IPS DF 4.7 (cell line): ENCODE results near the gene L3HYPDH.
"Not testable (repeated sequence)": the region's sequence is repeated elsewhere in the genome, so short reads cannot be mapped to it uniquely, and the experiment has no call there.

Experiments
- DNase-seq: peaks from one replicate; pipeline ENCODE4 v3.0.0-alpha.2; 2013; ENCODE audit warnings: low spot score; ENCODE audit errors: extremely low read depth

The L3HYPDH gene

DNA sequence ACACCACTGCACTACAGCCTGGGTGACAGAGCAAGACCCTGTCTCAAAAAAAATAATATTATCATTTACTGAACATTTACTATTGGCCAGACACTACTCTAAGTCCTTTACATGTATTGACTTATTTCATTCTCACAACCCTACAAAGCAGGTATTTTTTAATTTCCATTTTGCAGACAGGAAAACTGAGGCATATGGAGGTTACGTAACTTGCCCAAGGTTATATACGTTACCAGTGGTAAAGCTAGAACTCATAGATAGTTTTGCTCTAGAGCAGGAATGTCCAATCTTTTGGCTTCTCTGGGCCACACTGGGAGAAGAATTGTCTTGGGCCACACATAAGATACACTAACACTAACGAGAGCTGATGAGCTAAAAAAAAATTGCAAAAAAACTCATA, 5.7 kb downstream of the L3HYPDH start:
- no peak for DNase-seq

DNA sequence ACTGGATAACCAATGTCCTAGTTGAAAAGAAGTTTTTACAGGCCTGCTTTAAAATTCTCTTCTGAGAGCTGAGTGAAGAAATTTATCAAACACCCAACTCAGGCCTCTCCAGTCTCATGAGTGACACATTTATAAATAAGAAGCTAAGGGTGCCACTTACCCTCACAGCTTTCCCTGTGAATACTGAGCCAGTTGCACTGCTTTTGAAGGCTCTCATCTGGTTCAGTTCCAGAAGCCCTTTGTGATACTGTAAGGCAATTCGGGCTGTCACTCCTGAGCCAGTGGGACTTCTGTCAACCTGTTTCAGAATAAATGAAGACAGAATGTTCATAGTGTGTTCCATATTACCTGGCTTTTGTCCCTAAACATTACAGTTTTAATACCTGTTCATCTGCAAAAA, 8.5 kb downstream of the L3HYPDH start:
- no peak for DNase-seq

DNA sequence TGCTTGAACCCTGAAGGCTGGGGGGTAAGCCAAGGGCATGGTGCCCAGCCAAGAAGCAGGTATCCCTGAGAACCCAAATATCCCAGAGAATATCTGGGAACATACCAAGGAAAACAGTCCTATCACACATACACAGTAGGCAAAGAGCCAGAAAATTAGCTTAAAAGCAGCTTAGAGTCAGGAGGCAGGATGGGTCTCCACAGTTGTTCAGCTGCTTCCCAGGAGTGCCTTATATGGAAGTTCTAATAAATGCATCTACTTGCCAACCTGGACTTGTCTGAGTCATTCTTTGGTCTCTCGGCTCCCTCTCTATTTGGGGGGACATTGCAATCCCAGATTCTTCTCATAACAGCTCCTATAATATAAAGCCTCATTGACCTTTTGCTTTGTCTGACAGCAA, 10.0 kb downstream of the L3HYPDH start:
- no peak for DNase-seq

DNA sequence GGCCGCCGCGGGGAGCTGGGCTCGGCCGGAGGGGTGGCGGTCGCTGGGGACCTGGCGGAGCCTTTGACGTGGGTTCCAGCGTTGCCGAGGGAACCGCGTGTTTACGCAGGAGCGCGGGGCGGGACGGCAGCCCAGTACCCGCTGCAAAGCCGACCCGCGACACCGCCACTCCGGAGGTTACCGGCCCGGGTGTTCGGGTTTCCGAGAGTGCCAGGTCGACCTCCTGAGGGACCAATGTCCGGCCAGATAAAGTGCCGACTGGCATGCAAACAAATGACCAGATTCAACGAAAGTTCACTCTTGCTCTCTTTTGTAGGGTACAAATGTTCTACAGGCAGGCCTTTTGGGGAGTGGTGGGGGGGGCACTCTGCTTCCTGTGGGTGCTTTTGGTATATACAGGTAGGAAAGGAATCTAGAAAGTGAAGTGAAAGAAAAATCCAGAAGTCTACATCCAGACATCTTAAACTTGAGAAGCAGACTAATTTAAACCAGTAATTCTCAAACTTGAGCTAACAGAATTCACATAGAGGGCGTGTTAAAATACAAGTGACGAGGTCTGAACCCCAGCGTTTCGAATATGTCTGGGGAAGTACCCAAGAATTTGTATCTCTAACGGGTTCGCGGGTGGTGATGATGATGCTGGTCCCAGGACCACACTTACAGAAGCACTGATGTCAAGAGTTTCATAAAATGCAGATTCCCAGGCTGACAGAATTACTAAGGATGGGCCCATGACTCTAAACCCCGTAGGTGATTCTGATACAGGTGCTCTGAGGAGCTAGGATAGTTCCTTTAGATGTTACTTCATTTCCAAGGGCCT, 18.7 kb downstream of the L3HYPDH start, which contains the start of gene GPR135:
Gene GPR135, minus strand, starts transcription at position 65 of the 820 bp plus-strand sequence. CDS start 154 bp downstream, outside the sequence.
- DNase-seq, result no peak

DNA sequence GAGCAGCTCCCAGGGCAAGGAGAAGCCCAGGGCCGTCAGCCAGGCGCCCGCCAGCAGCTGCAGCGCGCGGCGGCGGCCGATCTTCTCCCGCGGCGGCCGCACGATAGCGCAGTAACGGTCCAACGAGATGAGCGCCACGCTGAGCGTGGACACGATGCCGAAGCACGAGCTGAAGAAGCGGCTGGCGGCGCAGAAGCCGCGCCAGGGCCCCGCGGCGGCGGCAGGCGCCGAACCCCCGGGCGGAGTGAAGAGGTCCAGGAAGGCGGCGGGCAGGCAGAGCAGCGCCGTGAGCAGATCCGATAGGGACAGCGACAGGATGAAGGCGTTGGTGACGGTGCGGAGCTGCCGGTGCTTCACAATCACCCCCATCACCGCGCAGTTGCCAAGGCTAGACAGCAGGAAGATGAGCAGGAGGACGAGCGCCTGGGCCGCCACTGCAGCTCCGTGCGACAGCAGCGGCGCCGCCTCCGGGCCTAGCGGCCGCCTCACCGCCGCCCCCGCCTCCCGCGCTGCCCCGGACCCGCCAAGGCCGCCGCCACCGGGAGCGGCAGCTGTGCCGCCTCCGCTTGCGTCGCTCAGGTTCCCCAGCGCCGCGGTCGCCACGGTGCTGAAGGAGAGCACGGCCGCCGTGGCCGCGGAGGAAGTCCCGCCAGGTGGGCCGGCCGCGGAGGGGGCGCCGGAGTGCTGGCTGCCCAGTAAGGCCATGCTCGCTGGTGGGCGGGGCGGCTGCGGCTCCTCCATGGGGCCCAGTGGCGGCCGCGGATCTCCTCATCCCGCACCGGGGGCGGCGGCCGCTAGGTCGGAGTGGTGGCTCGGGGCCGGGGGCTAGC, 19.5 kb downstream of the L3HYPDH start:
- no peak for DNase-seq

DNA sequence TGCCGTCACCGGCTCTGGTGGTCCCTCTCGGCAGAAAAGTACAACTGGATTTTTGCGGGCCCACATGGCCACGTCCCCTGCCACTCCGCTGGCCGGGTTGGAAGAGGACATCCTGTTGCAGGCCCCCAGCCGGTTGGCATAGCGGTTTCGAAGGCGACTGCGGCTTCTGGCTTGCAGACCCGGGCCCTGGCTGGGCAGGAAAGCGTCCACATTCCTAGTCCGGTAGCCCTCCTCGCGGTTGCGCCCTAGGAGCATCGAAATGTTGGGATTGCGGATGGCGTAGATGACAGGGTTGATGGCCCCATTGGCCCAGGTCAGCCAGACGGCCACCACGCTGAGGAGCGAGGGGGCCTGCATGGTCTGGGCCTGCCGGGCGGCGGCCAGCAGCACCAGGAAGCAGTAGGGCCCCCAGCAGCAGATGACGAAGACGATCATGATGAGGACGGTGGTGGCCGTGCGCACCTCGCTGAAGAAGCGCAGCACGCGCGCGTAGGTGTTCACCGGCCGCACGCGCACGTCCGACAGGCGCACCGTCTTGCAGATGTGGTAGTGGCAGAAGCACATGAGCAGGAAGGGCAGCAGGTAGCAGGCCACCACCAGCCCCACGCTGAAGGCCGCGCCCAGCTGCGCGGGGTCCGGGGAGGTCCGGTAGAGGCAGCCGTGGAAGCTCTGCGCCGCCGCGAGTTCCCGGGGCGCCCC, 20.3 kb downstream of the L3HYPDH start:
- DNase-seq, result no peak

DNA sequence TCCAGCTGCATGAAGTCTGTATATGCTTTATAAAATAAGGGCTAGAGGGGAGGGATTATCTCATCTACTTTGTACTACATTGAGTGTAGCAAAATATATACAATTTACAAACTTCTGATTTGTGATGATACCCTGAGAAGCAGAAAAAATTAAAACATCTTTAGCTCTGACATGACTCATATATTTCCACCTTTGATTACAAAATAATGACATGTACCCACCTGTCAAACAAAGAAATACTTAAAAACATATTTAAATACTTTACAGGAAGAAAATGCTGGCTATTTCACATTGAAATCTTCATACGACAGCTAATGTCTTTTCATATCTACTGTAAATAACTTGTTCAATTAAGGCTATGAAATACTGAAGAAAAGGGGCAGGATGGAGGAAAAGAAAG, 22.3 kb downstream of the L3HYPDH start:
- DNase-seq, result no peak

DNA sequence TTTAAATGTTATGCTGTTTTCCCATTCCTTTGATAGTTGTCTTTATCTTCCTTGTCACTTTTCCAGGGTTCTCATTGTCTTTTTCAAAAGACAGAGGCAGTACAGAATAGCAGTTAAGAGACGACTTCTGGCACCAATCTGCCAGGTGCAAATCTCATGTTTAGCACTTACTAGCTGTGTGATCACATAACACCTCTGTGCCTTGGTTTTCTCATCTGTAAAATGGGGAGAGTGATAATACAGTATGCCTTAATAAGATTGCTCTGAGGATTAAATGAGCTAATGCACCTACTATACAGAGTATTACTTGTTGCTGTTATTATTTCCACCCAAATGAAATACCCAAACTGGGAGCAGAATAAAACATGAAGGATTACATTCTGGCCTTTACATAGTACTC, 23.8 kb downstream of the L3HYPDH start:
- no peak for DNase-seq

DNA sequence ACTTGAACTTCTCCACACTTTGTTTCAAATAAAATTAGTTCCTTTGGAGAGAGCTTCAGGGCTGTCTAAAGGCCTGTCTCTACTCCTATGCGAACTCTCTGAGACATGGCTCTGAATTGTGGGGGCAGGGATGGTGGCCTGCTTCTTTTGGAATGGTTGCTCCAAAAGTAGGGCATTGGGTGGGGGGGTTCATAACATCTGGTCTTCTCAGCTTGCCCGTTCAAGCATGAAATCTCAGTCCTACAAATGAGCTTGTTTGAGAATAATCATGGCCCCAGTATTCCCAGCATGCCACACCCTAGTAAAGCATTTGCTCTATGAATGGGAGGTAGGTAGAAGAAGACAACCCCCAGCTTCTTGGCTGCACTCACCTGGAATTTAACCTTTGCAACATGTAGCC, 25.7 kb downstream of the L3HYPDH start:
- DNase-seq, result no peak

DNA sequence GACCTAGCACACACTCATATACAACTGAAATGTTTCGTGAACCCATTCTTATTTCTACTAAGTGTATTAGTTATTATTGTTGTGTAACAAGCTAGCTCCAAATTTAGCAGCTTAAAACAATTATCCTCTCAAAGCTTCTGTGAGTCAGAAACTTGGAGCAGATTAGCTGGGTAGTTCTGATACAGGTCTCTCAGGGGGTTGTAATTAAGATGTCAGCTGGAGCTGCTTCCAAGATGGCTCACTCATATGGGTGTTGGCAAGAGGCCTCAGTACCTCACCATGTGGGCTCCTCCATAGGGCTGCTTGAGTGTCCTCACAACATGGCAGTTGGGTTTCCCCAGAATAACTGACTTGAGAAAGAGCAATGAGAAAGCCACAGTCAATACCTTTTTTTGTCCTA, 28.8 kb downstream of the L3HYPDH start:
- DNase-seq, result no peak

DNA sequence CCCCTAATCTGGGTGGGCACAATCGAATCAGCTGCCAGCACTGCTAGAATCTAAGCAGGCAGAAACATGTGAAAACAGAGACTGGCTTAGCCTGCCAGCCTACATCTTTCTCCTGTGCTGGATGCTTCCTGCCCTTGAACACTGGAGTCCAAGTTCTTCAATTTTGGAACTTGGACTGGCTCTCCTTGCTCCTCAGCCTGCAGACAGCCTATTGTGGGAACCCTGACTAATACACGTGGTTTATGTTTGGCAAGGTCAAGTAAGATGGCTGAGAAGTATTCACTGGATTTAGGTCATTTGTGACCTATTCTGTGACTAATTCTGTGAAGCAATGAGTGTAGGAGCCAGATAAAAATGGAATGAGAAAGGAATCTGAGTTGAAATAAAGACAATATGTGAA, 30.1 kb downstream of the L3HYPDH start:
- DNase-seq, result no peak

DNA sequence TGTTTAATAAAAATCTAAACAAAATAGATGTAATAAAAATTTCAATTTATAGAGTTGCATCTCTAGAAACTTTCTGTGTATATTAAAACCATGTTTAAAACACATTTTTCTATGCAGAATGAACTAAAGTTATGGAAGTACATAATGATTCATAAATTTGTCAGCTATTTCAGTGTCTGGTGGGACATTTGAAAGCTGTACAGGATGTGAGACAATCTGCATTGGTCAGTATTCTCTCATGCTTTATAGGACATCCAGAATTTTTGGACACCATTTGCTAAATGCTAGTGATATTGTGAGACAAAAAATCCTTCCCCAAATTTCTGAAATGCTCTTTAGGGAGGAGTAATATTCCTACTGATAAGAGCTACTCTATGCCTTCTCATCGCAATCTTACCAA, 32.4 kb downstream of the L3HYPDH start:
- no peak for DNase-seq

DNA sequence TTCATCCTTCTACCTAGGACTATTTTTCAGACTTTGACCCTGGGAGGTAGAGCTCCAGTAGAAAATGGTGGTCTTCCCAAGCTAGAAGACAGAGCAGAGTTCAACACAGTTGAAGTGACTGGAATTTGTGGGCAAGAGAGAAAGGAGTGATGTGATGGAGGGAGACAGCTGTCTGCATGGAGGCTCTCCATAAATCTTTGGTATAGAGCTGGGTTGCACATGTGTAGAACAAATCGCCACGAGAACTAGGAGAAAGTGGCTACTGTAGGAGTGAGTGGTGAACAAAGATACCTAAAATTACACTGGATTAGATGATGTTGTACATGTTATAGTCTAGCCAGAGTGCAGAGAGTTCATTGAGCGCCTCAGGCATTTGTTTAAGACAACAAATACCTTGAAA, 33.5 kb downstream of the L3HYPDH start:
- DNase-seq, result no peak

DNA sequence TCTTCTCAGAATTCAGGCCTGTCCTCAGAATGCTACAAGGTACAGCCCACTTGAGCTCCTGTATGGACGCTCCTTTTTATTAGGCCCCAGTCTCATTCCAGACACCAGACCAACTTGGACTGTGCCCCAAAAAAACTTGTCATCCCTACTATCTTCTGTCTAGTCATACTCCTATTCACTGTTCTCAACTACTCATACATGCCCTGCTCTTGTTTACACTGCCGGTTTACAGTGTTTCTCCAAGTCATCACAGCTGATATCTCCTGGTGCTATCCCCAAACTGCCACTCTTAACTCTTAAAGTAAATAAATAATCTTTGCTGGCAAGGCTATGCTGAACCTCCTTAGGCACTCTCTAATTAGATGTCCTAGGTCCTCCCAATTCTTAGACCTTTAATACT, 35.5 kb downstream of the L3HYPDH start:
- DNase-seq, result not testable (repeated sequence)

DNA sequence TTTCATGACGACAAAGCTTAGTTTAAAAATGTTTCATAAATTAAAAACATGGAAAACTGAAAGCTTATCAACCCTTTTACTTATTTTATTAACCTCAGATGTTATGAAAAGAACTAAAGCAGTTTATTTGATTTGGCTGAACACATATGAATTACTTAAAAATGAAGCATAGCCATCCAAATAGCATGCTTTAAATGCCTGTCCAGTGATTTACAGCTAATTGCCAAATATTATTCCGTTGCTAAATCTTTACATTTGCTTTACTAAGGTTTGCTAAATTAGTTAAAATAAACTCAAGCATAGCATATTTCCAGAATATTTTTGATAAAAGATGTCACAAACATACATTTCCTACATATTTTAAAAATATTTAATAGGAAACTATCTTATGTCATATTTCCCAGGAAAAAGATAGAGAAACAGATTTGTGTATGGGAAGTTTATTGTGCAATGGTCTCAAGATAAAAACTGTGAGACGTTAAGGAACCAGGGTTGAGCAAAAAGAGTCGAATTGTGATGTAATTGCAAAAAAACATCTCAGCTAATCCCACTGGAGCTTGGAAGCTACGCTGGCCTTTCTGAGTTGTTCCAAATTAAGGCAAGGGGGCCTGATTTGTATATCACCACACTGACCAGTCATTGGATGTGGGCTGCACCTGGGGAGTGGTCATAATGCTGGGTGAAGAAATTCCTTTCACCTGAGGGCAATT, 44.8 kb downstream of the L3HYPDH start:
- DNase-seq, result no peak

DNA sequence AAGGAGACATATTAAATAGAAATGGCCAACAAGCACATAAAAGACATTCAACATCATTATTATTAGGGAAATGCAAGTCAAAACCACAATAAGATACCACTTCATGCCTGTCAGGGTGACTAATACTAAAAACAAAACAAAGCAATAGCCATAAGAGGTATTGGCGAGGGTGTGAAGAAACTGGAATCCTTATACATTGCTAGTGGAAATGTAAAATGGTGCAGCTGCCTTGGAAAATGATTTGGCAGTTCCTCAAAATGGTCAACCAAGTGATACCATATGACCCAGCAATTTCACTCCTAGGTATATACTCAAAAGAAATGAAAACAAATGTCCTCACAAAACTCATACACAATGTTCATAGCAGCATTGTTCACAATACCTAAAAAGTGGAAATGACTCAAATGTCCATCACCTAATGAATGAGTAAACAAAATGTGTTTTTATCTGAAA, 46.0 kb downstream of the L3HYPDH start:
- no peak for DNase-seq

DNA sequence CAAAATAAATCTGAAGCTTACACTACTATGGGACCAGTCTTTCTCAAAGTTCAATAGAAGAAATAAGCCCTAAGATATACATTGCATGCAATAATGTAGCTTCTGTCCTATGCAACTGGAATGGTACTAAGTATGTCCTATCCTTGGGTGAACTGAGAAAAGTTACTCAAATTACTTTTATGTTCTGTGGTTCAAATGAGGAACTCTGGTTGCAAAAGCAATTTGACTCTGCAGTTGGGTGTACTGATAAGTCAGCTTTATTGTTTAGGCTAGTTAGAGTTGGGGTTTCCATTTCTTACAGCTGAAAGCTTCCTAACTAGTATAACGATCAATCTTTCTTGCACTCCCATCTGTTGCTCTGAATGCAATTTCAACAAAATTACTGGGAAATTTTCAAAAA, 48.2 kb downstream of the L3HYPDH start:
- DNase-seq, result no peak

DNA sequence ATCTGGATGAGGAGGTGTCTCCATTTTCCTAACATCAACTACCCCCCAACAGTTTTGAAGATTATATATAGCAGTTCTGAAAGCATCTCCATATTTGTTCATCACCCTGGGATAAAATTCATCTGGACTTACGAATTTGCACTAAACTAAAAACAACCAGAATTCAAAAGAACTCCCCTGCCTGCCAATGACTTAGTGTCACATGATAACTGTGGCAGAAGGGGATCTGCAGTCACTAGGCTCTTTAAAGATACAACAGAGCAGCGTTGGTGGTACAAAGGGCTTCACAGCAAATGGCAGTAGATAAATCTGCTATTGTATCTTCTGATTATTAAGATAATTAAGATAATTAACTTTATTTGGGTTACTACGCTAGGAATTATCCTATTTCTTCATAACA, 49.1 kb downstream of the L3HYPDH start:
- DNase-seq, result no peak

DNA sequence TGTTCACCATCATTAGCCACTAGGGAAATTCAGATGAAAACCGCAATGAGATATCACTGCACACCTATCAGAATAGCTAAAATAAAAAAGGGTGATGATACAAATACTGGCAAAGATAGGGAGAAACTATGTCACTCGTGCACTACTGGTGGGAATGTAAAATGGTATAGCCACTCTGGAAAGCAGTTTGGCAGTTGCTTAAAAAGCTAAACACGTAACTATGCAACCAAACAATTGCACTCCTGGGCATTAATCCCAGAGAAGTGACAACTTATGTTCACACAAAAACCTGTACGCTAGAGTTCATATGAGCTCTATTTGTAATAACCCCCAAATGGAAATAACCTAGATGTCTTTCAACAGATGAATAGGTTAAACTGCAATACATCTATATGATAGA, 54.4 kb downstream of the L3HYPDH start:
- no peak for DNase-seq

DNA sequence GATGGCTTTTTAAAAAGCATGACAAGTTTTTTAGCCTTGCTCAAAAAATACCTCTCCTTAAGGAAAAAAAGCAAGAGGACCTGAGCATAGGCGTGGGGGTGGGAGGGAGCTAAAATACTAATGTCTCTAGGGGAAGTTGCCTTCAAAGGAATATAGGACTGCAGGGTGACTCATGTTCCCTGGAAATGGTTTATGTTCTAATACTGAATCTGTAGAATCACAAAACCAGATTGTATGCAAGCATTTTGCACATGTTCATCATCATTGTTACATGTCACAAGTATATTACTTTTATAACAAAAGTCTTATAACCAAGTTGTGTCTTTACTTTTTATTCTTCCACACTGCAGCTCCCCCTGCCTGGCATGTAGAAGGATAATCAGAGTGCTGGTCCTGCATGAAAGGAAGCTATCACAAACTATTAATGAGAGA, 55.6 kb downstream of the L3HYPDH start:
- no peak for DNase-seq
